K562 (cell line): ENCODE data around the gene TRAPPC13. TPM values are rescaled to one million over a fixed set of nuclear protein-coding genes. Genes with fewer than 3 reads are reported as not detected.

Experiments used
- E4F1 ChIP-seq: fragments of 250-450 bp; sonication (Bioruptor Pico); IDR thresholded peaks from 2 replicates; pipeline ENCODE4 v1.5.0; 2021; ENCODE audit warnings: mild to moderate bottlenecking, borderline replicate concordance
- HDAC1 ChIP-seq, 2 experiments: fragments of 450-650 bp; IDR thresholded peaks; 2 replicates each; pipeline ENCODE4 v1.6.1; 2016 to 2017; ENCODE audit warnings: inconsistent platforms in 1 of 2, mild to moderate bottlenecking in 1 of 2, moderate library complexity in 1 of 2
- HMG20B ChIP-seq: fragments of 250-450 bp; sonication (Bioruptor Pico); IDR thresholded peaks from 2 replicates; pipeline ENCODE4 v1.5.0; 2021; ENCODE audit warnings: mild to moderate bottlenecking
- IFI16 ChIP-seq: fragments of 250-450 bp; sonication (Bioruptor Pico); IDR thresholded peaks from 2 replicates; pipeline ENCODE4 v2.1.2; 2022; ENCODE audit warnings: mild to moderate bottlenecking, inconsistent platforms
- KLF13 ChIP-seq: fragments of 450-650 bp; IDR thresholded peaks from 2 replicates; pipeline ENCODE4 v1.6.1; 2016; ENCODE audit warnings: missing genetic modification characterization, low read depth, mild to moderate bottlenecking, missing compliant biosample characterization, moderate library complexity, borderline replicate concordance
- NFYB ChIP-seq: IDR thresholded peaks from 2 replicates; pipeline ENCODE4 v1.6.1; 2011; ENCODE audit warnings: mild to moderate bottlenecking, moderate library complexity; ENCODE audit not compliant: insufficient read length; ENCODE audit errors: extremely low read depth
- SIN3A ChIP-seq, 2 experiments: fragments of 150-350 bp in 1 of 2; IDR thresholded peaks; 2 replicates each; pipeline ENCODE4 v1.6.1; 2011 to 2016; ENCODE audit warnings: borderline replicate concordance in 2 of 2, low read depth in 2 of 2, low read length in 2 of 2, mild to moderate bottlenecking in 2 of 2, moderate library complexity in 2 of 2; ENCODE audit not compliant: control insufficient read depth in 1 of 2
- SMC3 ChIP-seq: conservative IDR thresholded peaks from 2 replicates; pipeline ENCODE4 v1.6.1; 2011; ENCODE audit warnings: low read depth, low read length, improper control_type of control experiment; ENCODE audit not compliant: insufficient read depth
- ZBTB7A ChIP-seq: IDR thresholded peaks from 2 replicates; pipeline ENCODE4 v1.6.1; 2011; ENCODE audit warnings: low read depth, mild to moderate bottlenecking, low read length, moderate library complexity, borderline replicate concordance; ENCODE audit not compliant: control insufficient read depth
- ZNF232 ChIP-seq: sonication (generic); formaldehyde crosslinking; IDR thresholded peaks from 2 replicates; pipeline ENCODE4 v1.8.0; 2022; ENCODE audit warnings: mild to moderate bottlenecking, missing genetic modification reagents
- ZNF253 ChIP-seq: fragments of 250-450 bp; sonication (Bioruptor Pico); conservative IDR thresholded peaks from 2 replicates; pipeline ENCODE4 v1.6.1; 2021; ENCODE audit warnings: mild to moderate bottlenecking
- ZNF408 ChIP-seq: fragments of 250-450 bp; sonication (Bioruptor Pico); IDR thresholded peaks from 2 replicates; pipeline ENCODE4 v1.4.0; 2020; ENCODE audit warnings: low read depth, mild to moderate bottlenecking, moderate library complexity
- polyA plus RNA-seq, 8 experiments: library from polyadenylated mRNA; depleted of rRNA in 4 of 8; stranded (reverse) in 5 of 8; unstranded in 3 of 8; fragments of >200 nt; fragmentation: Nextera tagmentation in 2 of 8; fragmentation: Illumina TruSeq in 1 of 8; extraction: Ambion mirVana in 2 of 8; extraction: Trizol in 1 of 8; gene quantifications; 2 replicates each; pipeline versions ENCODE4 v1.2.1 to v1.2.3, GENCODE V29; 2011 to 2014; ENCODE audit warnings: inconsistent platforms in 1 of 8, missing spikeins in 1 of 8
- total RNA-seq, 7 experiments: library from RNA; depleted of rRNA in 6 of 7; stranded (reverse); fragments of >200 nt in 6 of 7; fragmentation: Illumina TruSeq in 2 of 7; extraction: Trizol in 2 of 7; gene quantifications; 2 replicates each; pipeline versions ENCODE4 v1.2.1 to v1.2.3, GENCODE V29; 2011 to 2021; ENCODE audit warnings: low replicate concordance in 1 of 7
- TF ChIP-seq, protein P1 (sequence below): sonication (generic); formaldehyde crosslinking; IDR thresholded peaks from 2 replicates; pipeline ENCODE4 v1.5.0; 2020; ENCODE audit warnings: missing genetic modification reagents
- TF ChIP-seq, protein P2 (sequence below): sonication (generic); formaldehyde crosslinking; IDR thresholded peaks from 2 replicates; pipeline ENCODE4 v1.8.1; 2023; ENCODE audit warnings: mild to moderate bottlenecking, missing genetic modification reagents
- TF ChIP-seq, protein P3 (sequence below): sonication (generic); formaldehyde crosslinking; IDR thresholded peaks from 2 replicates; pipeline ENCODE4 v1.8.0; 2022; ENCODE audit warnings: missing genetic modification reagents, mild to moderate bottlenecking, moderate library complexity, borderline replicate concordance

The TRAPPC13 gene
- total and polyA plus RNA-seq, 9 of the 15 experiments (the other 6 are each of a cell fraction or from before 2014, with no cell fraction given) = 16.2 to 43.8 (median 24.0) TPM

DNA sequence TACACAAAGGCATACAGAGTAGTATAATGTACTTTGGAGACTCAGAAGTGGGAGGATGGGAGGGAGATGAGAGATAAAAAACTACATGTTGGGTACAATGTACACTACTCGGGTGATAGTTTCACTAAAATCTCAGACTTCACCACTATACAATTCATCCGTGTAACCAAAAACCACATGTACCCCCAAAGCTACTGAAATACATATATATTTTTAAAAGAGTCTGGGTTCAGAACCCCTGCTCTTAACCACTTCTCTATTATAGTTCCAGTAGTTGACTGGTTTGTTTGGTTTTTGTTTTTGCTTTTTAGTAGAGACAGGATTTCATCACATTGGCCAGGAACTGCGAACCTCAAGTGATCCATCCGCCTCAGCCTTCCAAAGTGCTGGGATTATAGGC, 74.5 kb downstream of the TRAPPC13 start (continued):
- TF ChIP-seq E4F1 (CRISPR knock-in tag) (no peak), KLF13 (no peak), ZBTB7A (no peak), NFYB (no peak), HDAC1 (IDR thresholded peaks at IDR 0.05) (no peak), ZNF408 (CRISPR knock-in tag) (no peak), HMG20B (CRISPR knock-in tag) (no peak), IFI16 (CRISPR knock-in tag) (no peak), ZNF253 (CRISPR knock-in tag) (no peak), SIN3A (IDR thresholded peaks at IDR 0.05; ENCODE audit: borderline replicate concordance in 2 of 2, control insufficient read depth in 1 of 2, low read depth in 2 of 2, low read length in 2 of 2) (no peak), SMC3 (no peak), ZNF232 (CRISPR knock-in tag) (no peak)
- TF ChIP-seq, protein P1, sequence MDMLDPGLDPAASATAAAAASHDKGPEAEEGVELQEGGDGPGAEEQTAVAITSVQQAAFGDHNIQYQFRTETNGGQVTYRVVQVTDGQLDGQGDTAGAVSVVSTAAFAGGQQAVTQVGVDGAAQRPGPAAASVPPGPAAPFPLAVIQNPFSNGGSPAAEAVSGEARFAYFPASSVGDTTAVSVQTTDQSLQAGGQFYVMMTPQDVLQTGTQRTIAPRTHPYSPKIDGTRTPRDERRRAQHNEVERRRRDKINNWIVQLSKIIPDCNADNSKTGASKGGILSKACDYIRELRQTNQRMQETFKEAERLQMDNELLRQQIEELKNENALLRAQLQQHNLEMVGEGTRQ (CRISPR knock-in tag) = no peak
- TF ChIP-seq, protein P2, sequence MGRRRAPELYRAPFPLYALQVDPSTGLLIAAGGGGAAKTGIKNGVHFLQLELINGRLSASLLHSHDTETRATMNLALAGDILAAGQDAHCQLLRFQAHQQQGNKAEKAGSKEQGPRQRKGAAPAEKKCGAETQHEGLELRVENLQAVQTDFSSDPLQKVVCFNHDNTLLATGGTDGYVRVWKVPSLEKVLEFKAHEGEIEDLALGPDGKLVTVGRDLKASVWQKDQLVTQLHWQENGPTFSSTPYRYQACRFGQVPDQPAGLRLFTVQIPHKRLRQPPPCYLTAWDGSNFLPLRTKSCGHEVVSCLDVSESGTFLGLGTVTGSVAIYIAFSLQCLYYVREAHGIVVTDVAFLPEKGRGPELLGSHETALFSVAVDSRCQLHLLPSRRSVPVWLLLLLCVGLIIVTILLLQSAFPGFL (CRISPR knock-in tag) = no peak
- TF ChIP-seq, protein P3, sequence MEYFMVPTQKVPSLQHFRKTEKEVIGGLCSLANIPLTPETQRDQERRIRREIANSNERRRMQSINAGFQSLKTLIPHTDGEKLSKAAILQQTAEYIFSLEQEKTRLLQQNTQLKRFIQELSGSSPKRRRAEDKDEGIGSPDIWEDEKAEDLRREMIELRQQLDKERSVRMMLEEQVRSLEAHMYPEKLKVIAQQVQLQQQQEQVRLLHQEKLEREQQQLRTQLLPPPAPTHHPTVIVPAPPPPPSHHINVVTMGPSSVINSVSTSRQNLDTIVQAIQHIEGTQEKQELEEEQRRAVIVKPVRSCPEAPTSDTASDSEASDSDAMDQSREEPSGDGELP (CRISPR knock-in tag) = no peak
